GM19468 (cell line): ENCODE results near the gene STRIP2.
"Not testable (repeated sequence)": the region's sequence is repeated elsewhere in the genome, so short reads cannot be mapped to it uniquely, and the experiment has no call there.

Source experiments
- ATAC-seq: cut with Tn5 transposase; IDR thresholded peaks from one replicate; pipeline ENCODE4 v1.9.1; 2021; ENCODE audit warnings: mild to moderate bottlenecking, moderate library complexity, moderate number of reproducible peaks; ENCODE audit not compliant: unreplicated experiment; ENCODE audit errors: extremely low read depth

Gene STRIP2

DNA sequence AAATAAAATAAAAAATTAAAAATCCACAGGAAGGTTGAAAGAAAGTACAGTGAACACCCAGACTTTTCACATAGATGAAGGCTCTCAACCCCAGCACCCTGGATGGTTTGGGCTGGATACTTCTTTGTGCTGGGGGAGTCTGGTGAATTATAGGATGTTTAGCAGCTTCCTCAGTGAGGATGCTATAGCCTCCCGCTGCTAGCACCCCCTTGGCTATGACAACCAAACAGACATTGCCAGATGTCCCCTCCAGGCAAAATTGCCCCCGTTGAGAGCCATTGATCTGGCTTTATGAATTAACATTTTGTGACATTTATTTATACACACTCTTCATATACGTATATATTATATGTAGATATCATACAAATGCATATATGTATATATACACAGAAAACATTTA lies 89.7 kb downstream of the STRIP2 start:
- ATAC-seq, result no peak

GRCh38 chr7:129524405-129524804 lies 90.2 kb downstream of the STRIP2 start:
- ATAC-seq, result not testable (repeated sequence)

DNA sequence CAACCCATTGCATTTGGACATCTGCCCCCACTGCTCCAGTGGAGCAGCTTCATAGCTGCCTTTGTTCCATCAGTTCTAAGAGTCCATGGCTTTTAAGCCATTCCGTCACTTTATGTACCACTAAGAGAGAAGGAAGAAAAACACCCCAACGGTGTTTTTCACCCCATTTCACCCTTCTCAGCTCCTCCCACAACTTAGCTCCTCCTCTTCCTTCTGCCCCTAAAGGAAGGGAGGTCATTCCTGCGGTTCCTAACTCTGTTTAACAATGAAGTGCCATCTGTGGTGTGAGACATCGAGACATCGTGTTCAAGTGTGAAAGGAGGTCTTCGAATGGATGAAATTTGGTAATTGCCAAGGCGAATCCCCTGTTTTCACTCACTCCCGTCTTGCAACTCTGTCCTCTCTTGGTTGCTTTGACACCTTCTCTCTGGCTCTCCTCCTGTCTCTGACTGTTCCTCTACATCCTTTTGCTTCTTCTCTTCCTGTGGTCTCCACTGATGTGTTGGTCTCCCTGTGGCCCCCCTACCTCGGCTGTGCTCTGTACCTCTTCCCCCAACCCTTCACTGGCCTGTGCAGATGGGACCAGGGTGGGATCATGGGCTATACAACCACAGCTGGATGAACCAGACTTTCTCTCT lies 91.1 kb downstream of the STRIP2 start:
- ATAC-seq, result no peak

- no peak for ATAC-seq
Measured at GRCh38 chr7:129529643-129530042, 95.4 kb downstream of the STRIP2 start.

DNA sequence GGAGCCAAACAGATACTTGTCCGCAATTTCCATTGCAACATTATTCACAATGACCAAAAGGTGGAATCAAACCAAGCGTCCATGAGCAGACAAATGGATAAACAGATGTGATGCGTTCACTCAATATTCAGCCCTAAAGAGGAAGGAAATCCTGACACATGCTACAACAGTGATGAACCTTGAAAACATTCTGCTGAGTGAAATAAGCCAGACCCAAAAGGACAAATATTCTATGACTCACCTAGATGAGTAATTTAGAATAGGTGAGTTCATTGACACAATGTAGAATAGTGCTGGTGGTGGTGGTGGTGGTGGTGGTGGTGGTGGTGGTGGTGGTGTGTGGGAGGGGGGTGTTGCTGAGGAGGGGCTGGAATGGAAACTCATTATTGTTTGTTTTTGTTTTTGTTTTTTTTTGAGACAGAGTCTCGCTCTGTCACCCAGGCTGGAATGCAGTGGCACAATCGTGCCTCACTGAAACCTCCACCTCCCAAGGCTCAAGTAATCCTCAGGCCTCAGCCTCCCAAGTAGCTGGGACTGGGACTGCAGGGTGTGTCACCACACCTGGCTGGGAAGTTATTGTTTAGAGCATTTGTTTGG lies 96.7 kb downstream of the STRIP2 start:
- ATAC-seq, result no peak

GRCh38 chr7:129531721-129532120 lies 97.5 kb downstream of the STRIP2 start:
- no peak for ATAC-seq

GRCh38 chr7:129532375-129532774 lies 98.1 kb downstream of the STRIP2 start:
- ATAC-seq, result no peak

DNA sequence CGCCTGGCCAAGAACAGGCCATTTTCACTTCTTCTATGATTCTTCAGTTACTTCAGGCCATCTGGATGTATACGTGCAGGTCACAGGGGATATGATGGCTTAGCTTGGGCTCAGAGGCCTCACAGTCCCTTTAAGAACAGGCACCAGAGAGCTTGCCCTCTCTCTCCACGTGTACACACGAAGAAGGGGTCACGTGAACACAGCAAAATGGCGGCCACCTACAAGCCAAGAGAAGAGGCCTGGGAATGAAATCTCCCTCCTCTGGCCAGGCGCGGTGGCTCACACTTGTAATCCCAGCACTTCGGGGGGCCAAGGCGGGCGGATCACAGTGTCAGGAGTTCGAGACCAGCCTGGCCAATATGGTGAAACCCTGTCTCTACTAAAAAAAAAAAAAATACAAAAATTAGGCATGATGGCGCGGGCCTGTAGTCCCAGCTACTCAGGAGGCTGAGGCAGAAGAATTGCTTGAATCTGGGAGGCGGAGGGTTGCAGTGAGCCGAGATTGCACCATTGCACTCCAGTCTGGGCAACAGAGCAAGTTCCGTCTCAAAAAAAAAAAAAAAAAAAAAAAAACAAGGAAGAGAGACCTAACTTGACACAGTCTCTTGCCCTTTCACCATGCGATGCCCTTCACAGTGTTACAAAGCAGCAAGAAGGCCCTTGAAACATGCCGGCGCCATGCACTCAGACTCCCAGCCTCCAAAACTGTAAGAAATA lies 100.5 kb downstream of the STRIP2 start:
- ATAC-seq, result not testable (repeated sequence)

GRCh38 chr7:129535896-129536295 lies 101.7 kb downstream of the STRIP2 start:
- no peak for ATAC-seq

GRCh38 chr7:129536323-129536722 lies 102.1 kb downstream of the STRIP2 start:
- ATAC-seq, result no peak
